Measurements from ENCODE around the gene AP4S1. TPM values are rescaled to one million over a fixed set of nuclear protein-coding genes. Genes with fewer than 3 reads are reported as not detected.

AP4S1 gene
- total RNA-seq, 1 donor from 2014 or later, result 8.7 TPM

DNA sequence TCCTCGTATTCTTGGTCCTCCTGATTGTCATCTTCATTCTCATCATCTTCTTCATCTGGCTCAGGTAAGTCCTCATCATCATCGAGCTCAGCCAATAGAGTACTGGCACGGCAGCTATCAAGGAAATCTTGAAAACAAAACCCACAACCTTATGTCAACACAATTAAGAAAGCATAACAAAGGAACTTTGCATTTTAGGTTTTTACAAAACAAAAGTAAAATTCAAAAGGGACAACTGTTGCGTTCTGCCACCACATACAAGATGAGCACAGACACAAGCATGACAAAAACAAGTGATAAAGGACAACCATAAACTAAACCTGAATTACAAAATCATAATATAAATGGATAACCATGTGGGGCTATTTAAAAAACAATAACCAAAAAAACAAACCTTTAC, 97.5 kb downstream of the AP4S1 start:
- intact Hi-C loops (cut with DNase I), result no loop called here
- no peak for DNase-seq (ENCODE audit: low spot score)

DNA sequence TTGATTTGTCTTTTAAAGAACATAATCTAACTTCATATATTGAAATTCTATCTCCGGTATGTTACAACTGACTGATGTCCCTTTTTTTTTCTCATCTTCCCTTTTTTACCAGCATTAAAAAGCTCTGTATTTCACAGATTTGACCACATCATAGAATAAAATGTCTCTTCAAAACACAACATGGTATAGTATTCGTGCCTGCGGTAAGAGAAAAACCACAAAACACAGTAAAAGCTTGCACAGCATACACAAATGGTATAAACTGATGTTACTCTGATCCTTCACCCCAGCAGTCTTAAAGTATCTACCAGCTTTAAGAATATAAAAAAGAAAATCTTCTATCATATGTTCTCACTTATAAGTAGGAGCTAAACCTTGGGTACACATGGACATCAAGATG, 98.7 kb downstream of the AP4S1 start:
- intact Hi-C loops (cut with DNase I), result no loop called here
- DNase-seq (ENCODE audit: low spot score), result no peak

- intact Hi-C loops (cut with DNase I), result no loop called here
- DNase-seq (ENCODE audit: low spot score), result no peak
These were observed 99.8 kb downstream of the AP4S1 start for GRCh38 chr14:31125231-31125630.

- no peak for DNase-seq (ENCODE audit: low spot score)
- intact Hi-C loops (cut with DNase I), result no loop called here
These were observed 101.2 kb downstream of the AP4S1 start for GRCh38 chr14:31126680-31127079.

DNA sequence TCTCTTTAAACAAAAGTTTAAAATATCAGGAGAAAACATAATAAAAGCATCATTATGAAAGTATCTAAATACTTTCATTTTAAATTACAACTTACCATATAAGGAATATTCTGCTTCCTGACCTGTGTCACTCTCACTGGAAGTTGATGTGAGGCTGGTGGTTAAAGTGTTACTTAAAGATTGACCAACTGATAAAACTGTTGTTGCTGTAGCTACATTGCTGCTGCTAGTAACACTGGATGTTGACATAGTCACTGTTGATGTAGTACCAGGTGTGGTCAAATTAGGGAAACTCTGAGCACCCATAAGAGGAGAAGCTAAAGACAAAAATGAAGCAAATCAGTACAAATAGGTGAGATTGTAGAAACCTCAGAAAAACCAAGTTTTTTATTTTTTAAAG, 102.2 kb downstream of the AP4S1 start:
- intact Hi-C loops (cut with DNase I), result no loop called here
- DNase-seq (ENCODE audit: low spot score), result no peak

- DNase-seq (ENCODE audit: low spot score), result no peak
- intact Hi-C loops (cut with DNase I), result no loop called here
These were observed 103.4 kb downstream of the AP4S1 start for GRCh38 chr14:31128601-31129526.

DNA sequence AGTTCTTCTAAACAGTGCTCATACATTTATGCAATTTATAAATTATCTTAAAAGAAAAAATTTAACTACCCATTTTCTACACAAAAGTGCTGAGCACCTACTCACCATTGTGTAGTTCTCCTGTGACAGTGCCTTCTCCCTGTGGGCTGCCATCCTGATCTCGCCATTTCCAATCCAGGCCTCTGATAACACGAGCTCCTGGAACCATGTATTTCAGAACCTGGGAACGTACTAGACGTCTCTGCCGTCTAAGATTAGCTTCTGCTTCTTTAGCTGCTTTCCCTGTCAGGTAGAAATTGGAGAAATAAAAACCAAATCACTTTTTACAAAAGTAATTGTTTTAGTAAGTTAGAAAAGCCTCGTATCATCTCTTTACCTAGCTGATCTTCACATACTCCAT, 107.7 kb downstream of the AP4S1 start:
- intact Hi-C loops (cut with DNase I), result no loop called here
- DNase-seq (ENCODE audit: low spot score), result no peak

GRCh38 chr14:31137214-31137889, 111.9 kb downstream of the AP4S1 start:
- intact Hi-C loops (cut with DNase I), result no loop called here

GRCh38 chr14:31138301-31138700, 112.9 kb downstream of the AP4S1 start:
- no peak for DNase-seq (ENCODE audit: low spot score)
- intact Hi-C loops (cut with DNase I), result no loop called here

More at GRCh38 chr14:31137214-31137889, 111.9 kb downstream of the AP4S1 start:
- no peak for DNase-seq (ENCODE audit: low spot score)

DNA sequence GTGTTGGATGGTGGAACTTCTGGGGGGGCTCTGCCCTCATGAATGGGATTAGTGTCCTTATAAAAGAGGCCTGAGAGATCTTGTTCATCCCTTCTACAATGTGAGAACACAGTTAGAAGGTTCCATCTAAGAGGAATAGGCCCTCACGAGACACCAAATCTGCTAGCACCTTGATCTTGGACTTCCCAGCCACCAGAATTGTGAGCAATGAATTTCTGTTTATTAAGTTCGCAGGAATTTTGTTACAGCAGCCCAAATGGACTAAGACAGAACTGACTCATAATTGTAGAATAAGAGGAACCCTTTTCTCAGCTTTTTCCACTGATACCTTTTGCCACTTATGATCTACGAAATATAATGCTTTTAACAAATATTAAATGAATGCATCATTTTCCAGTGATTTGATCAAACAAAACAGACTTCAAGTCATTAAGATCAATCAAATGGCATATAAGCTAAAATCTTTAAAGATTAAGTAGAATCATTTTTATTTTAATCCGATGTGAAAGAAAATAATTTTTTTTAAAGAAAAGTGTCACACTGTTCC, 113.9 kb downstream of the AP4S1 start:
- intact Hi-C loops (cut with DNase I), result no loop called here
- DNase-seq (ENCODE audit: low spot score), result no peak

DNA sequence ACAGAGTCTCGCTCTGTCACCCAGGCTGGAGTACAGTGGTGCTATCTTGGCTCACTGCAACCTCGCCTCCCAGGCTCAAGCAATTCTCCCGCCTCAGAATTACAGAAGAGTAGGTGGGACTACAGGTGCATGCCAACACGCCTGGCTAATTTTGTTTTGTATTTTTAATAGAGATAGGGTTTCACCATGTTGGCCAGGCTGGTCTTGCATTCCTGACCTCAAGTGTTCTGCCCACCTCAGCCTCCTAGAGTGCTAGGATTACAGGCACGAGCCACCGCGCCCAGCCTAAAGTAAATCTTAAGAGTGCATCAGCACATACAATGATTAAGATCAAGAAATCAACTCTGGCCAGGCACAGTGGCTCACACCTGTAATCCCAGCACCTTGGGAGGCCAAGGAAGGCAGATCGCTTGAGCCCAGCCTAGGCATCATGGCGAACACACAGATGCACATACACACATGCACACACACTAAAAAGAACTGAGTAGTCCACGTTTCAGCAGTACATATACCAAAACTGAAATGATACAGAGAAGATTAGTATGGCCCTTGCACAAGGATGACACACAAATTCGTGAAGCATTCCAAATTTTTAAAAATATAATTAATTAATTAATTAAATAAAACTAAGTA, 117.1 kb downstream of the AP4S1 start:
- DNase-seq (ENCODE audit: low spot score), result no peak
- intact Hi-C loops (cut with DNase I), result loop anchor here (10.0 kb wide), 1 partner anchor 212 kb away; no protein-coding TSS in a partner anchor

Small RNAs within 50 kb of the gene (microRNA-seq; reads per million reads assigned to microRNA genes)
- 29.8 reads per million, percentile 42 among the genes with 10 or more reads in this experiment for gene MIR624

Other genes with a start within 250 kb of the AP4S1 start
- 0.97 TPM for gene COCH, start 151.1 kb upstream of the AP4S1 start, total RNA-seq
- 55.0 TPM for gene STRN3, start 730 bp downstream of the AP4S1 start, total RNA-seq
- 158 TPM for gene HECTD1, start 182.1 kb downstream of the AP4S1 start, total RNA-seq

Measured in cardiac septum (tissue), 1 donor.